ENCODE measurements around the gene RWDD4. TPM values are rescaled to one million over a fixed set of nuclear protein-coding genes. Genes with fewer than 3 reads are reported as not detected.
A peak's percentile ranks its signal among the peaks of the same experiment; 100 is the strongest.

The RWDD4 gene
- total RNA-seq, 1 experiment from 2014 or later: 15.3 TPM

GRCh38 chr4:183599690-183600089 lies 59.3 kb downstream of the RWDD4 start:
- TF ChIP-seq, protein P1, sequence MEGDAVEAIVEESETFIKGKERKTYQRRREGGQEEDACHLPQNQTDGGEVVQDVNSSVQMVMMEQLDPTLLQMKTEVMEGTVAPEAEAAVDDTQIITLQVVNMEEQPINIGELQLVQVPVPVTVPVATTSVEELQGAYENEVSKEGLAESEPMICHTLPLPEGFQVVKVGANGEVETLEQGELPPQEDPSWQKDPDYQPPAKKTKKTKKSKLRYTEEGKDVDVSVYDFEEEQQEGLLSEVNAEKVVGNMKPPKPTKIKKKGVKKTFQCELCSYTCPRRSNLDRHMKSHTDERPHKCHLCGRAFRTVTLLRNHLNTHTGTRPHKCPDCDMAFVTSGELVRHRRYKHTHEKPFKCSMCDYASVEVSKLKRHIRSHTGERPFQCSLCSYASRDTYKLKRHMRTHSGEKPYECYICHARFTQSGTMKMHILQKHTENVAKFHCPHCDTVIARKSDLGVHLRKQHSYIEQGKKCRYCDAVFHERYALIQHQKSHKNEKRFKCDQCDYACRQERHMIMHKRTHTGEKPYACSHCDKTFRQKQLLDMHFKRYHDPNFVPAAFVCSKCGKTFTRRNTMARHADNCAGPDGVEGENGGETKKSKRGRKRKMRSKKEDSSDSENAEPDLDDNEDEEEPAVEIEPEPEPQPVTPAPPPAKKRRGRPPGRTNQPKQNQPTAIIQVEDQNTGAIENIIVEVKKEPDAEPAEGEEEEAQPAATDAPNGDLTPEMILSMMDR (IDR thresholded peaks at IDR 0.05; ENCODE audit: insufficient read depth in 1 of 2, low read depth in 1 of 2, low read length in 1 of 2, severe bottlenecking in 1 of 2, unreplicated experiment in 1 of 2): no peak
- Mint-ChIP-seq H3K27ac (ENCODE audit: unreplicated experiment) (no peak overlapping the region), H3K36me3 (ENCODE audit: insufficient read depth, unreplicated experiment) (no peaks in the 10 kb centered on the region), H3K9me3 (ENCODE audit: unreplicated experiment) (no peaks in the 10 kb centered on the region), H3K4me3 (ENCODE audit: unreplicated experiment) (no peak overlapping the region), H3K27me3 (ENCODE audit: insufficient read depth, unreplicated experiment) (no peaks in the 10 kb centered on the region), H3K4me1 (ENCODE audit: low read depth, unreplicated experiment) (peaks cover 10% of the 10 kb centered on the region)
- H3K4me3 ChIP-seq (ENCODE audit: low read depth, low read length): no peak overlapping the region
- BruUV-seq (replicated peaks): no TSS peak
- ChIA-PET POLR2A (no interaction called here), CTCF (interaction anchor here (1.0 to 1.4 kb wide), 2 partner anchors 11 to 95 kb away, joined by 3 to 4 read pairs; no protein-coding TSS in a partner anchor)
- 0 out of 2 replicates have a peak, but pooled peaks cover 3% of the 10 kb centered on the region for H3K4me1 ChIP-seq
- H3K36me3 ChIP-seq (ENCODE audit: control insufficient read depth, insufficient read depth, low read length): no peaks in the 10 kb centered on the region
- H3K27me3 ChIP-seq (replicated peaks; ENCODE audit: control insufficient read depth, insufficient read depth, low read length): no peaks in the 10 kb centered on the region
- DNase-seq: no peak
- intact Hi-C loops (cut with micrococcal nuclease; ENCODE audit: unreplicated experiment): no loop called here
- H3K9me3 ChIP-seq: no peaks in the 10 kb centered on the region

- Mint-ChIP-seq H3K9me3 (ENCODE audit: unreplicated experiment) (no peaks in the 10 kb centered on the region), H3K36me3 (ENCODE audit: insufficient read depth, unreplicated experiment) (no peaks in the 10 kb centered on the region), H3K4me3 (ENCODE audit: unreplicated experiment) (no peak overlapping the region), H3K4me1 (ENCODE audit: low read depth, unreplicated experiment) (peaks cover 10% of the 10 kb centered on the region), H3K27ac (ENCODE audit: unreplicated experiment) (no peak overlapping the region), H3K27me3 (ENCODE audit: insufficient read depth, unreplicated experiment) (no peaks in the 10 kb centered on the region)
- no peak overlapping the region for H3K4me3 ChIP-seq (ENCODE audit: low read depth, low read length)
- H3K27me3 ChIP-seq (replicated peaks; ENCODE audit: control insufficient read depth, insufficient read depth, low read length): no peaks in the 10 kb centered on the region
- H3K4me1 ChIP-seq: 0 out of 2 replicates have a peak, but pooled peaks cover 3% of the 10 kb centered on the region
- no peaks in the 10 kb centered on the region for H3K9me3 ChIP-seq
- TF ChIP-seq, protein P1 (IDR thresholded peaks at IDR 0.05; ENCODE audit: insufficient read depth in 1 of 2, low read depth in 1 of 2, low read length in 1 of 2, severe bottlenecking in 1 of 2, unreplicated experiment in 1 of 2): no peak
- H3K36me3 ChIP-seq (ENCODE audit: control insufficient read depth, insufficient read depth, low read length): no peaks in the 10 kb centered on the region
- ChIA-PET CTCF (interaction anchor here (1.0 to 1.4 kb wide), 2 partner anchors 11 to 95 kb away, joined by 3 to 4 read pairs; no protein-coding TSS in a partner anchor), POLR2A (no interaction called here)
- intact Hi-C loops (cut with micrococcal nuclease; ENCODE audit: unreplicated experiment): no loop called here
- DNase-seq: no peak
- no TSS peak for BruUV-seq (replicated peaks)
These were observed 59.7 kb downstream of the RWDD4 start for GRCh38 chr4:183599284-183599683.

DNA sequence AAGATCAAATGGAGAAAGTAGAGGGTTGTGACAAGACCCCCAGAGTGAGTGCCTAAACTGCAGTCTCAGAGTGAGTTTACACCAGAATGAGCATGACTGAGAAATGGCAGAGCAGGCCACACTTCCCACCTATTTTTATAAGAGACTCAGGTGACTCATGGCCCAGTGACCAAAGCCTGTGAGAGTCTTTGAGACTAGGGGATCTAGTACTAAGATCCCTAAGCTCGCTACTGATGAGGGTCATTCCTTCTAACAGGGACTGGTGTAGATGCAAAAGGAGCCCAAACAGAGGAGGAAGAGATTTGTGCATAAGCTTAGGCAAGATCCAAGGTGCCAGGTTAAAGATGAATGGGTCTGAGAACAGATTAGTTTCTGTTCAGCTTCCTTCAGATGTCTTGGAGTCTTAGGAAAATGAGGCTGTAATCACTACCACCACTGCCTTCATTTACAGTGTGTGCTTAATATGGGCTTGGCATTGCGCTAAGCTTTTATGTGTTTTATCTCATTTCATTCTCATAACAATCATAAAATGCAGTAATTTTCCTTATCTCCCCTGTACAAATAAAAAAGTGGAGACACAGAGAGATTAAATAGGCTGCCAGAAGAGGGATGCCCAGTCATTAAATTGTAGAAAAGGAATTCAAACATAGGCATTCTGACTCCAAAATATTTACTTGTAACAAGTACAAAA lies 62.8 kb downstream of the RWDD4 start:
- no peaks in the 10 kb centered on the region for H3K36me3 ChIP-seq (ENCODE audit: control insufficient read depth, insufficient read depth, low read length)
- Mint-ChIP-seq H3K36me3 (ENCODE audit: insufficient read depth, unreplicated experiment) (no peaks in the 10 kb centered on the region), H3K4me3 (ENCODE audit: unreplicated experiment) (no peak overlapping the region), H3K27me3 (ENCODE audit: insufficient read depth, unreplicated experiment) (no peaks in the 10 kb centered on the region), H3K9me3 (ENCODE audit: unreplicated experiment) (no peaks in the 10 kb centered on the region), H3K4me1 (ENCODE audit: low read depth, unreplicated experiment) (peaks cover 10% of the 10 kb centered on the region), H3K27ac (ENCODE audit: unreplicated experiment) (no peak overlapping the region)
- BruUV-seq (replicated peaks): no TSS peak
- POLR2A ChIA-PET: interaction anchor here (0.9 to 1.1 kb wide), 2 partner anchors 63 to 92 kb away, joined by 3 to 5 read pairs; no protein-coding TSS in a partner anchor
- TF ChIP-seq, protein P1 (IDR thresholded peaks at IDR 0.05; ENCODE audit: insufficient read depth in 1 of 2, low read depth in 1 of 2, low read length in 1 of 2, severe bottlenecking in 1 of 2, unreplicated experiment in 1 of 2): no peak
- intact Hi-C loops (cut with micrococcal nuclease; ENCODE audit: unreplicated experiment): loop anchor here (1.0 kb wide), 1 partner anchor 92 kb away; no protein-coding TSS in a partner anchor
- no peak overlapping the region for H3K4me3 ChIP-seq (ENCODE audit: low read depth, low read length)
- no peaks in the 10 kb centered on the region for H3K27me3 ChIP-seq (replicated peaks; ENCODE audit: control insufficient read depth, insufficient read depth, low read length)
- 0 out of 2 replicates have a peak, but pooled peaks cover 3% of the 10 kb centered on the region for H3K4me1 ChIP-seq
- no peaks in the 10 kb centered on the region for H3K9me3 ChIP-seq
- CTCF ChIA-PET: interaction anchor here (0.6 kb wide), 1 partner anchor 59 kb away, joined by 3 read pairs; no protein-coding TSS in a partner anchor
- DNase-seq: peak in 1 of 2 experiments; percentile 16
